AG10803 (cell line): ENCODE results near the gene SYT2.
"Not testable (repeated sequence)": the region's sequence is repeated elsewhere in the genome, so short reads cannot be mapped to it uniquely, and the experiment has no call there.

Experiments used
- DNase-seq: peaks from one replicate; pipeline ENCODE4 v3.0.0; 2010; ENCODE audit warnings: low read depth
- H3K4me3 ChIP-seq: 2 replicates; pipeline ENCODE4 v1.5.1; 2011; ENCODE audit warnings: mild to moderate bottlenecking, low read length, control low read depth
- CTCF ChIP-seq: conservative IDR thresholded peaks from 2 replicates; pipeline ENCODE4 v1.5.1; 2011; ENCODE audit warnings: mild to moderate bottlenecking, low read length, control low read depth, inconsistent platforms

Gene SYT2

DNA sequence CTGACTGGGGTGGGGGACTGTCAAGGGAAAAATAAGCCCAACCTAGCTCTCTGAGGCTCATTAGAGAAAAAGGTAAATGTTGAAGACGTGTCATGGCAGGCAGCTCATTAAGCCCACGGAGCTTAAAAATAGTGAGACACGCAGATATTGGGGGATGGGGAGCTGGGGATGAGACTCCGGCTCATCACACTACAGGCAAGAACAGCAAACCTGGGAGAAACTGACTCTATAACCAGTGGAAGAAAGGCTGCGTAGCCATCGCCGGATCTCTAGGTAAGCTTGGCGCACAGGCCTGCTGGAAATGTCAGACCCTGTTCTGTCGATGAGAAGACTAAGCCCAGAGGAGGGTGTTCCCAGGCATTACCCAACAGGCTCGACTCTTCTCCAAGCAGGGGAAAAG is 78.0 kb downstream of the SYT2 start:
- H3K4me3 ChIP-seq = no peak overlapping the region
- no peak for DNase-seq
- no peak for TF ChIP-seq CTCF

DNA sequence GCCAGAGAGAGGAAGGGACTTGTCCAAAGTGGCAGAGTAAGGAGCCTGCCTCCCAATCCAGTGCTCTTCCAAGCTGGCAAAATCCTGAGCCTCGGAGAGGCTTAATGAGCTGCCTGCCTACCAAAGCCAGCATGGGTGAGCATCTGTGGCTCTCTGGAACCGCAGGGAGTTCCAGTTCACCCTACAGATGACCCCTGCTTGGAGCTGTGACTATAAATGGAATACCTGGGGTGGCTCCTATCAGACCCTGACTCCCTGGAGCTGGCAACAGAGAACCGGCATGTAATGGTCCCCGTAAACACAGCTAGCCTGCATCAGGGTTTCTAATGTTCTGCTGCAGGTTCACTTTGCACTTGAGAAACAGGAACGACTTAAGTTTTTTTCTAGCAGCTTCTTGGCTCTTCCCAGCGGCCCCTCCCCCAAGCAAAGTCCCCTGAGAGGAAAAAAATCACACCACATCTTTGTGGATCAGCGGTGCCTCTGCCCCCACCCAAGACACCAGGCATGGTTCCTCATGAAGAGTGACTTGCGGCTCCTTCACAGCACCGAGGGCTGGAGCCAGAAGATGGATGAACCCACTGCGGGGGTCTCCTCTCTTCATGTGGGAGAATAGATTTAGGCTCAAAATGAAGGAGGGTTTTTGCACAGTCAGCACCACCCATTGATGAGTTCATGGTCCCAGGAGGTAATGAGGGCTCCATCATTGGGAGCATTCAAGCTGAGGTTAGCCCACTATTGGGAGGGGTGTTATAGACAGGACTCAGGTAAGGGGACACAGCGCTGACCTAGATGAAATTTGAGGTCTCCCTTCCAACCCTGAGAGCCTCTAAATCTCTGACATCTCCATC is 79.0 kb downstream of the SYT2 start:
- TF ChIP-seq CTCF = no peak
- DNase-seq = no peak
- no peak overlapping the region for H3K4me3 ChIP-seq

DNA sequence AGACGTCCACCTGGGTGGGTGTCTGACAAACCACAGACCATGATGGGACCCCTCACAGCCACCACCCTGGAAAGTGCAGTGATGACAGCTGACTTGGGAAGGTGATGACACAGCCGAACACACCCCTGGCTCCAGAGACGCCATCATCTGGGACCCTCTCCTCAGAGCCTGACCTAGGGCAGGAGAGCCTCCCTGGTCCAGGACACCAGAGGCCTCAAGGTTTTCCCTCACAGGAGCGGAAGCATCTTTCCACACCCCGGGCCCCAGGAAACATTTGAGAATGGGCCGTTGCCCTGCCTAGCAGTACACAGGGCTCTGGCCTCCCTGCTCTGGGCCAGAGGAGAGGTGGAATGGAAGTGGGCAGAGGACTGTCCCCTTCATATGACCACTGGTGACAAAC is 79.7 kb downstream of the SYT2 start:
- no peak overlapping the region for H3K4me3 ChIP-seq
- TF ChIP-seq CTCF = no peak
- DNase-seq = no peak

DNA sequence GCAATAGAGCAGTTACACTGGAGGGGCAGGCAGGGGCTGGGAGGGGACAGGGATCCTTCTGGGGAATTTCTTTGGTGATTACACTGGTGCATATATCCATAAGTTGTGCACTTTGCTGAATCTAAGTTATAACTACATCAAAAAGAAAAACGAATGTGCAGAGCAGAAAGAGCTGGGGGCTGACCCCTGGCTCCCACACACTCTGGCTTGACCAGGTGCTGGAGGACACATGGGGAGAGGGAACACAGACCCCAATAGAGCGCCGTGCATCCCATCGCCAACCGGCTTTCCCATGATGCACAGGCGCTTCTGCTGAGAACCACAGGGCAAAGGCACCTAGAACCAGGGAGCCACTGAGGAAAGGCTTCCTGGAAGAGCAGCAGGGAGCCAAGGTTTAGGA is 80.2 kb downstream of the SYT2 start:
- DNase-seq, H3K4me3 ChIP-seq: not testable (repeated sequence)

DNA sequence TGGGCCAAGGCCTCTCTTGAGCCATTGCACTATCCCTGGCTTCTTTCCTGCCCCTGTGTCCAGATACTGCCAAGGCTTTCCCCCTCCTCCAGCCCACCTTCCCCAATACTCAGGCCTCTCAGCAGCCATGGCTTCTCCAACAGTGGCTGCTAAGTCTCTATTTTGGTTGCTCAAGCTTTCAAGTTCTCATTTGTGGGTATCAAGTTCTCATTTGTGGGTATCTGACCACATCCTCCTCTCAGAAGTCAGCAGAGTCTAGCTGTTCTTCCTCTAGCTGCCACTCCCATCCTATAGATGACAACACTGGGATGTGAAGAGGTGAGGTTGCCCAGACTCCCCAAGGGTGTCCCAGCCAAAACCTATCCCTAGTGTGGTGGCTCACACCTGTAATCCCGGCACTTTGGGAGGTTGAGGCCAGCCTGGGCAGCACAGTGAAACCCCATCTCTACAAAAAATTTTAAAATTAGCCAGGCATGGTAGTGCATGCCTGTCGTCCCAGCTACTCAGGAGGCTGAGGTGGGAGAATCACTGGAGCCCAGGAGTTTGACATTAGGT is 80.9 kb downstream of the SYT2 start:
- not testable (repeated sequence) for DNase-seq, H3K4me3 ChIP-seq

DNA sequence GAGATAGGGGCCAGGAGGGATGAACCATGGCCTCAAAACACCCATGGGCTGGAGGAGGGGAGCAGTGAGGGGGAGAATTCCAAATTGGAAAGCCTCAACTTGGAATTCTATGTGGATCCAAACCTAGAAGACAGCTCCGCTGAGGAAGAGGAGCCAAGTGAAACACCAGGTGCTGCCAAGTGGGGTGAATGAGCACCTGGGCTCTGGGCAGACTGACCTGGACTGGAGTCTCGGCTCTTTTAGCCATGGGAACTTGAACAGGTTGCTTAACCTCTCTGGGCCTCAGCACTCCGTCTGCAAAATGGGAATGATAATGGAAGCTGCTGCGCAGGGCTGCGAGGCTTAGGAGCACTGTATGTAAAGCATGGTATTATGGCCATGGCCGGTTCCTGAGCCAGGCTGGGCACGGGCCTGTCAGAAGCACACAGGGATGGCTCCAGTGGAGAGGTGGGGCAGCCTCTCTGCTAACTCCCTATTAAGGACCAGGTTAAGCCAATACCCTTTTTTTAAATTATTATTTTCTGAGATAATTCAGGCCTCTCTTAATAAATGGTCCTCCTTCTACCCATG is 81.5 kb downstream of the SYT2 start:
- no peak for TF ChIP-seq CTCF
- no peak for DNase-seq
- H3K4me3 ChIP-seq = no peak overlapping the region

DNA sequence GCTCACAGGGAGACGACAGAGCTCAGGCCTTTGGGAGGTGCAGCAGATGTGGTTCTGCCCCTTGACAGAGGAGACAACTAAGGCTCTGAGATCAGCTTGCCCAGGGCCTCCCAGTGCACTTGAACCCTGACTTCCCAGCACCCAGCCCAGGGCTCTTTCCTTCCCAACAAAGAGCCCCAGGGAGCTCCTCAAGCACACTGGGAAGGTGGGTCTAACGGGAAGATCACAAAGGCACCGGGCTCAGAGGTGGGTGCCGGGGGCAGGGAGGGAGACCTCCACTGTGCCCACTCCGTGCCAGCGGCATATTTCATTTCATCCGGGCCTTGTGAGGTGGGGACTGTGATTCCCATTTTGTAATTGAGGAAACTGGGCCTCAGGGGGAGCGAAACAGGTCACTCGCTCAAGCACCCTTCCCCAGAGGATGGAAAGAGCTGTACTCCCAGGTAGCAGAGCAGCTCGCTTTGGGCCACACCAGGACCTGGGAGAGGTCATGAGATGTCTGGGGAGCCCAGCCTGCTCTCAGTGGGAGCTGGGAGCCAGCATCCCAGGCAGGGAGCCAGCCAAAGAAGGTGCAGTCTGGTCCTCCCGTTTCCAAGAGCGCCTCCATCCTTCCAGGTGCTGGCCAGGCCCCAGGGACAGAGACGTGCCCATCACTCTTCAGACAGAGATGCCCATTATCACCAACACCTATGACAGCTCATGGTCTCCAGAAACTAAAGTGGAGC is 82.3 kb downstream of the SYT2 start:
- no peak overlapping the region for H3K4me3 ChIP-seq
- DNase-seq = no peak
- no peak for TF ChIP-seq CTCF

DNA sequence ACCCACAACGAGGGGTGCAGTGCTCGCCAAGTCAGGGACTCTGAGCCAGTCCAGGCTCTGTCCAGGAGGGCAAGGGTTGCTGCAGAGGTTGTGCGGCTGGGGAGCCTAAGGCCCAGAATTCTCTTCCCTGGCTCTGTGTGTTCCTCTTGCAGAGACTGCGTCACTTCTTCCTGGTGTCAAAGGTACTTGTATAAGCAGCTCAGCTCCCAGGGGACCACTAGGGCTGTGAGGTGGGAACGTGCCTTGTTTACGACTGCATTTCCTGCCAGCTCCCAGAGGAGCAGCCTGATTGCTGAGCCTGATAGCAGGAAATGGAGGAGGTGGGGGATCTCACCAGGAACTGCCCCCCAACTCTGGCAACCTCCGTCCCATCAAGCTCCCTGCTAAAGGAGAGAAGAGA is 83.2 kb downstream of the SYT2 start:
- peak; percentile 9 for DNase-seq
- not testable (repeated sequence) for H3K4me3 ChIP-seq
